HG03460 (cell line): Measurements from ENCODE around the gene SATB2.

Source experiments
- ATAC-seq: cut with Tn5 transposase; IDR thresholded peaks from one replicate; pipeline ENCODE4 v1.9.1; 2021; ENCODE audit not compliant: unreplicated experiment

Gene SATB2

DNA sequence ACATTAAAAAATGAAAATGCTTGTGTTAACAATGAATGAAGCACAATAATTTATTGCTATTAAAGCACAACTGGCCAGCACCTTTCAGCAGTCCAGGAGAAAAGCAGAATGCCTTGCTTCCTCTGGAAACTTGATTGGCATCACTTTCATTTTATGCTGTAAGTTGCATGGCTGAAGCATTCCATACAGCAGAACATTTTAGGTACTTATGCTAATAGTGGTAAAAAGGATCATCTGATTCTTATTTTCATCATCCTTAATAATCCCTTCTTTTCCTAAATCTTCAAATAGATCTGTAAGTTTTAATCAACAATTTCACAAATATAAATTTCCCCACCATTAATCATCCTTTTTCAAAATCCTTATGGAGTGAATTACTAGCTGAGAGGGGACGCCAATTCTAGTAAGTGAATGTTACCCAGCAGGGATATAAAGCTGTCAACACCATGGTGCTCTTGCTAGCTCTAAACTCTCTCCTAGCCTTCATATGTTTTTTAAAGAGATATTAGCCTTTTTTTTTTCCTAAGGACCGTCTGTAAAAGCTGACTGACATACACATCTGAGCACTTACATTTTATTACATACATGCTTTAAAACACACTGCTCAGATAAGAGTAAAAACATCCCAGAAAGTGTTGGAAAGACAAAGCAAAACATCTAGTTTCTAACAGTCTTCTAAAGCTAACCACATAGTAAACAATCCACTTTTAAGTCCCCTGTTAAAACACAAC, 5.3 kb downstream of the SATB2 start:
- ATAC-seq = no peak

DNA sequence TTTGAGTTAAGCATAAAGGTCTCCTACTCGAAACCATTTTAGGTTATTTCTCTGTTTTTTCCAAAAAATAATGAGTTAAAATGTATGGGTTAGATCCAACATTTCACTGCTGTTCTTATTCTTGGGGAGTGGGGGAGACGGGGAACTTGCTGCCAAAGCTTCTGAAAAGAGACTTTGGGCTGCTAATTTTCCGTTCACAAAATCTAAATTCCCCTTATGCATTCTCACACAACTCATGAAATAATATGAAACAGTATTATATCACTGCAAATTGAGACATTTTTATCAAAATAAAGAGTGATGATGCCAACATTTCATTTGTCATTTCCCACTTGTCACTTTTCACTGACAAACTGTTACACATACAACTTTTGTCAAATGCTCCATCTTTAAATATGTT, 7.8 kb downstream of the SATB2 start:
- ATAC-seq = no peak

DNA sequence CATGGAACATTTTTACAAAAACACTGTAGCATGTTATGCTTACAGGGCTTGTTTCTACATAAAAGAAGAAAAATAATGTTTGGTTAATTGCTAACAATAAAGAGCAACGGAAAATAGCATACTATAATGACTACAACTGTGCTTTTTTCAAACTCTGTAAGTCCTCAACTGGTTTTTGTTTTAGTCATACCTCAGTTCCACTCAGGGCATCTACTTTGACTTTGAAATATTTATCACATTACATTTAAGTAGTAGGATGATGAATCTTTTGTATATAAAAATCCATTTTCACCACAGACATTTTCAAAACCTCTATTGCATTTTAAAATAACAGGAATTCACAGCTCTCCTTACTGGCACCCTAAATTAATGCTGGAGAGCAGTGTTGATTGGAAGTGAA, 8.3 kb downstream of the SATB2 start:
- no peak for ATAC-seq

DNA sequence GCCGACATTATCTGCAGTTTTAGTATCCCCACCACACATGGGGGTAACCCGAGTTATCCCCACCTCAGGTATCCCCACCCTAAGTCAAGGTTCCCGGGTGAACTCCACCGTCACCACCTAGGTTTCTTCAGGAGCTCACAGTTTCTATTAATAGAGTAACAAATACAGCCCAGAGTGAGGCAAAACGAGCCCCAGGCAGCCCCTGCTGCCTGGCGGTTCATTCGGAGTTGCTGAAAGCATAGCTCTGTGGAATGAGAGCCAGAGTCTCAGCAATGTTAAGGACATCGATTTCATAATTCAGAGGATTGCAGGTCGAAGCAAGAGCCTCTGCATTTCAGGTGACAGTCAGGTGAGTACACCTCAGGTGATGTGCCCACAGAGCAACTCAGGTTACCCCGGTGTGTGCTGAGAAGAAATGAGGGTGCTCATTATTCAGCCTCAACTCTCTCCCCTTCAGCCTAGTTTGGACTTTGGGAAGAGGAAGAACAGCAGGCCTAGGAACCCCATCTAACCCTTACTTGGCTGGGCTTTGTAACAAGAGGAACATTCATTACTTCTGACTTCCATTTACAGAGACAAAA, 10.7 kb downstream of the SATB2 start:
- ATAC-seq = no peak

DNA sequence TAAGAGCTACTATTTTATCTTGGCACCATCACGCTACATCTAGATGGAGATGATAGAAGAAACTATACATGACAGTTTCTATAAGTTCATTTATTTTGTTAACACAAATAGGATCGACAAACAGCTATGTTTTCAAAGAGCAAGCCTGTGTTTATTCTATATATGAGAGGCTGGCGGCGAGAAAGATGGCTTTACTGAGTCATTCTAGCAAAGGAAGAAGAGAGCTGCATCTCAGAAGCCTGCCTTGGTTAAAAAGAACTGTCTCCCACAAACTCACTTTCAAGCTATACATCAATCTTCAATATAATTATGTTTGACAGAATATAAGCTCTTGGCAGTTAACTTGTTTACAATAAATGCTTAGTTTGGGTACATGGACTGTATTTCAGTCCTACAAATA, 13.0 kb downstream of the SATB2 start:
- ATAC-seq = no peak

DNA sequence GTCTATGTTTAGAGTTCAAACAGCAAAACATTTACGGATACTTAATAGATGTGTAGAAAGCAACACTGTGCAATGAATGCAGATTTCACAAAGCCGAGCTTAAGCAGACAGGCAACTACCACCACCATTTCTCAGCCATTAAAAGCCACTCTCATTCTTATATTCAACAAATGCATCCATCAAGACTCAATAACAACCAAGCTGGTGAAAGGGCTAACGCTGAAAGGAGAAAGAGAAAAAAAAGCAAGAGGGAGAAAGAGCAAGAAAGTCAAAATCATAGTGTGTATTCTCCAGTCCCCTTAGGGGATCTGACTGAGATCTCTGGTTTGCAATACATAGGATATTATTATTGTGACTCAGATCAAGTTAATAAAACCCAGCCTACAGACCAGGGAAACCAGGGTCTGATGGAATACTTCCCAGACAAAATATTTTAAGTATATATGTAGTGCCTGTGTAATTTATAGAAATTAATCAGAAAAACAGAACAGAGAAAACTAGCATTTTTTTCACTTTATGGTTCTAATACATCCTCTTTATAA, 14.1 kb downstream of the SATB2 start:
- ATAC-seq = no peak

DNA sequence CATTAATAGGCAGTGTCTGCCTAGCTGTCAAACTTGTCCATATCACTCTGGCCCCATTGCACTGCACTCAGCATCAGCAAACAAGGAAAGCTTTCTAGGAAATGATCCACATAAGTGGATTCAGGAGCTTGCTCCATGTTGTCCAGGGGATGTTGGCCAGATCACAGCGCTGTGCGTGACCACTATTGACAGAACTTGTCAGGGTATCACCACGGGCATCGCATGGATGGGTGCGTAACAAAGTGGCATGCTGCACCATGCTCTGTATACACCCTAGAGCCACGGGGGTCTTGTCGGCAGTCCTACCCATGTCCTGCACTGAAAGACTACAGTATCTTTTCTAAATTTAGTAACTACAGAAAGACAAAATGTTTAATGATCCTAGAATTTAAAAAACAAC, 15.6 kb downstream of the SATB2 start:
- ATAC-seq = no peak

DNA sequence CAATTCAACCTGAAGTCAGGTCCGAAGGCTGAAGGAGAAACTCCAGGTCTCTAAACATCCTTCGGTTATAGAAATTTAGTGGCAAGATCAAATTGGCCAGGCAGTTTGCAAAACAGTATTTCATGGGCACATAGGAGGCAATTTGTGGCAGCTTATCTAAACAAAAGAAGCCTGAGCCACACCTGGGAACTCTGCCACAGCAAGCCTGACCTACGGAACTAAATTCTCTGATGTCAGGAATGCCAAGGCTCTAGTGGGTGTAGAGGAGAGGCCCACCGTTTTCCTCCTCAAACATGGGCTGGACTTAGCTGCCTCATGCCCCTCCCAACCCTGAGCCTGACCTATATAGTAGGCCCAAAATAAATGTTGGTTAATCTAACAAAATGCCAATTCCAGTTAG, 16.0 kb downstream of the SATB2 start:
- no peak for ATAC-seq

DNA sequence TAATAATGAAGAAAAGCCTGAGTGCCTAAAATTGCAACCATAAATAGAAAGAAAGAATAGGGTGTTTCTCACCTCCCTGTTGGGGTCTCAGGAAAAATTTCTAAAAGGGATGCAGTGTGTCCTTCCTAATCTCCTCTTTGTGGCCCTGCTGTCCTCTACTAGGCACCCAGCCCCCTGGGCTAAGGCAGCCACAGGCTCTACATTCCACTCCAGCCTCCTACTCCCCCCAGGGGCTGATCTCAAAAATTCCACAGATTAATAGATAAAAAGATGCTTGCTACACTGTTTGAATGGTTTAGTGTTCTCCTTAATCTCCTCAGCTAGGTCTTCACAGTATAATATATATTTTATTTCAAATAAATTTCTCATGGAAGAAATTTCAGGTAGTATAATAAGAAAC, 17.6 kb downstream of the SATB2 start:
- ATAC-seq = no peak

DNA sequence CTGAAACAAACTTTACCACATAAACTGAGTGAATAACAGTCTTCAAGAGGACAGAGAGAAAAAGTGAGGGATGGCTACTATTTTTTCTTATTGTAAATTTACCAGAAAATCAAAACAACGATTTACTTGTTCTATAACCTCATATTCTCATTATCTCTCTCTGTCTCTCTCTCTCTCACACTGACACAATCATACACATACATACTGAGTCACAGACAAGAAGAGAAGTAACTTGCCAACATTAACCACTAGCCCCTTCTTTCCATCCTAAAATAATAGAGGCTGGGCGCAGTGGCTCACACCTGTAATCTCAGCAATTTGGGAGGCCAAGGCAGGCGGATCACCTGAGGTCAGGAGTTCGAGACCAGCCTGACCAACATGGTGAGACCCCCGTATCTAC, 18.2 kb downstream of the SATB2 start:
- ATAC-seq = no peak

DNA sequence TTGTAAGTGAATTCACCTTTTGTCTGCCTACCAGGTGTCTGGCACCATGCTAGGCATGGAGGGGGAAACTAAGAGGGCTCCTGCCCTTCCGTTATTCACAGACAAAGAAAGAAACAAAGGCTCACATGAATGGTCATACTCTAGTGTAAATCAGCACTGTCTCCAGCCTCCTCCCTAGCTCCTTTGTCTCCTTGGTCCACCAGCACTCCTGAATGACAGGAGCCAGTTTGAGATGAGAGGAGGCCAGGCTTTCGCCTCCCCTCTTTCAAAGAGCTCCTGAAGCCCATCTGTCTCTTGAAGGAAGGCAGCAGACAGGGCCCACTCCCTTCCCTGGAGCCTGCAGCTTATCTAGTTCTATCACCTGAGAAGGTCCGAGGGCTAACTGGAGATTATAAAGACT, 18.7 kb downstream of the SATB2 start:
- no peak for ATAC-seq

DNA sequence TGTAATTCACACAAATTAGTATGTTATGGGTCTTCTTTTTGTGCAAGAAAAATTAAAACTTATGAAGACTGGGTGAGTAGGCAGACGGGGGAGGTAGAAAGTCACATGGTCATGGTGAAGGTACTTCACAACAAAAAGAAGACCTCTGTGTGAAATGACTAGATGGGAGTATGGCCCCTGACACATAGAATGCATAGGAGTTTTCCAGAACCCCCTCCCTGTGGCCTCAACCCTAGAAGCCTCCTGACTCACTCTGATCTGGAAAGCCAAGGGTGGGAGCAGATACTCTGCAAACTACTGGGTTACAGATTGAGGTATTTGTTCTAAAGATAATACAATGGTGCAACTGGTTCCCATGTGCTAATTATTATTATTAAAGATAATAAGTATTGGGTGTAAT, 23.2 kb downstream of the SATB2 start:
- ATAC-seq = no peak

DNA sequence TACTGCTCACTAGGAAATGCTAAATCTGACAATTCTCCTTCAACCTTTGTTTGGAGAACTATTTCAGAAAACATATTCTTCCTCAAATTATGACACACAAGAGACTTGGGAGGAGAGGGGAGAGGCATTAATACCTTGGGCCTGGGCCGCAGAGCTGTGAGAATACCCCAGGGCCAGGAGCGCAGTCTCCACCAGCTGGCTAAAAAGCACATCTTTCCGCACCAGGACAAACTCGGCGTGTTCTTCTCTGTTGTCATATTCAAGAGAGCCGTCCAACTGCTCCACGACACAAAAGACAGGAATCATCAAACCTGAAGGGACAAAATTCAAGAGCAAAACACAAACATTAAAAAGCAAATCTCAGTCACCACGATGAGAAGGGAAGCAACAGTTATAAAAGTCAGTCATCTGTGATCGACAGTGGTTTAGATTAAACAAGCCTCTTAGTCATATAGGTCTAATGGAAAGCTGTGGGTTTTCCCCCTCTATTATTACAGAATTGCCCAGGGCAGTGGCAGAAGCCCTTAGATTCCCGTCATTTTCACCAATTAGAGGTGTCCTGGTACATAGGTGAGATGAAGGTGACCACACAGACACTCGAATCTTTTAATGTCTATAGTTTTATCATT, 24.4 kb downstream of the SATB2 start:
- ATAC-seq = no peak

DNA sequence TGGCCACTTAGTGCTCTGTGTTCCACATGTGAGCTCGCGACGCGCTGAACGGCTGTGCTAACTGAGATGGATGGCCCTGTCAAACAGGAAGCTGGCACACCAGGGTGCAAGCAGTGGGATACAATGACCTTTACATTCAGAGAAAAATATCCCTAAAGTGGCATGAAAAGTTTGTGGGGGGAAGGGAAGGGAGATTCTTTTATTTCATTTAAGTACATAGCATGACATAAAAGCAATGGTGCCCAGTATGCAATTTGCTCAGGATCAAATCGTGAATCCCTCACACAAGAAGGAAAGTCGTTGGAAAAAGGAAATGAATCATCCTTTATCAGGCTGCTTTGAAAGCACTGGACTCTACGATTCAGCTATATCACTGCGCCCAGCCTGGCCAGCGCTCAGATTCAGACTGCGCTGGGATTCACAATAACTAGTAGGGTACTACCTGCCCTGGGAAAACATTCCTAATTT, 26.0 kb downstream of the SATB2 start:
- ATAC-seq = no peak

DNA sequence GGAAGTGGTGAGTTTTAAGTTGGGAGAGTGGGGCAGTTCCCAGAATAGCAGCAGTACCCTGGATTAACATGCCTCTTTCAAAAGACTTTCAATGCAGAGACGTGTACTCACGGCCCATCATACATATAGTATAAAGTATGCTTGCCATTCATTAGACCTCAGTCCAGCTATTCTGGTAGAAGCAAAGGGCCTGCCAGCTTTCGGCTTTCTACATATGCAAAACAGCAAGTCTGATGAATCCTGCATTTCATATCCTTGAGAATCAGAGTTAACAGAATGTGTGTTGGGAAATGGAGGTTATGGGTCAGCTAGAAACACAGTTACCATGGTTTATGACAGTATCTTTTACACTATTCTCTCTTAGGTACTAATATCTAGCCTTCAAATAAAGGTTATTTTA, 27.5 kb downstream of the SATB2 start:
- no peak for ATAC-seq

DNA sequence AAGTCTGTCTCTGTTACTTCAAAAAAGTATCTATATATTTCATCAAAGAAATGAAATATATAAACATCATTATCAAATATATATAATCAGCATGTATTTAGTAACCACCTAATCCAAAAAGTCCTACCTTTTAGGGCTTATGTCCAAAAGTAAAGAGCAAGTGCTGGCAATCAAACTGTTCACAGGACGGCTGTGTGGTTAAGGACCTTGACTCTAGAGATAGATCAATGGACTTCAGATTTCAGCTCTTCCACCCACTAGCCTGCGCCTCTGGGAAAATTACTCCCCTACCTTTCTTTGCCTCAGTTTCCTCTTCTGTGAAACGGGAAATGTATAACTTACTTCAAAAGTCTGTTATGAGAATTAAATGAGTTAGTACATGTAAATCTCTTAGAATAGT, 29.4 kb downstream of the SATB2 start:
- ATAC-seq = no peak

DNA sequence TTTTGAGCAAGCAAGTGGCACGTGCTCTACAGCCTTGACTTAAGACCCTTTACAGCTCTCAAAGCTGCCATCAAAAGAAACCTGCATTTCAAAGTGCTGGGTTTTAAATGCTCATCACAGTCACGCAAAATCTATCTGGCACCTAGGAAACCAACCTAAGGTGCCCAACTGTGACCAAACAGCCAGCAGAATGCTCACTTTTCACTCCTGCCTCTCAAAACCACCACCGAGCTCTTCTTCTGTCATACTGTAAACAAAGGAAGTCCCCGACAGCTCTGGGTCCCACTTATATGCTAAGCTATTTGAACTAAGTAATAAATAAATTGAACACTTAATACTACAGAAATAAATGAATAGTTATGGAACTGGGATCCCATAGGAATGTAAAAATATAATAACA, 33.6 kb downstream of the SATB2 start:
- ATAC-seq = no peak

DNA sequence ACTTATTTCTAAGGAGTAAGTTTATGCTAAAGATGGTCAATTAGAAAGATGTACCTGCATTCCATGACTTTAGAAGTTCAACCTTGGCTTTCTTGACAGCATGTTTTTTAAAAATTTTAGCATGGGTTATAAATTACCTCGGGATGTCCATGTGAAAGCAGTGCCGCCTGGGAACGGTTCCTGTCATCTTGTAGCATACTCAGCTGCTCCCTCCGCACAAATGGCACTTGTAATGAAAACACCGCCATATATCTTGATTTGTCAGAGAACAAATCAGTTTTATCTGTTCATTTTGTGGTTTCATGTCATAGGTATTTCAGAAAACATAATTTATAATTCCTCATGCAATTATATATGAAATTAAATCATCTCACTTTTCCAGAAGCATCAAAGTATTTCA, 38.3 kb downstream of the SATB2 start:
- no peak for ATAC-seq

DNA sequence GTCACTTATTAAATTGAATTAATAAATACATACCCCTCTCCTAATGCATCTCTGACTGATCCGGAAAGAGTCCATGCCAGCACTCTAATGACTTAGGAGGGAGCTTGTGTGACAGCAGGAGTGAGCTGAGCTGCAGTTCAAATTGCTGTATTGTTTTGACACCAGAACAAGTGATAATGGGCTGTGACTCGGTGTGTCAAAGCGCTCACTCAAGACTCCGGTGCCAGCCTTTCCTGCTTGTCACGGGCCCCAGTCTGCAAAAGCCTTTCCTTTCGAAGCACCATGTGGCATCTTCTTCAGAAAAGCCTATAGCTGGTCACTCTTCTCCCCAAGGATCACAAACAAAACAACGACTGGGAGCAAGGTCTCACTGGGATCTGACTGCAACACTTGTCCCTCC, 43.3 kb downstream of the SATB2 start:
- no peak for ATAC-seq

DNA sequence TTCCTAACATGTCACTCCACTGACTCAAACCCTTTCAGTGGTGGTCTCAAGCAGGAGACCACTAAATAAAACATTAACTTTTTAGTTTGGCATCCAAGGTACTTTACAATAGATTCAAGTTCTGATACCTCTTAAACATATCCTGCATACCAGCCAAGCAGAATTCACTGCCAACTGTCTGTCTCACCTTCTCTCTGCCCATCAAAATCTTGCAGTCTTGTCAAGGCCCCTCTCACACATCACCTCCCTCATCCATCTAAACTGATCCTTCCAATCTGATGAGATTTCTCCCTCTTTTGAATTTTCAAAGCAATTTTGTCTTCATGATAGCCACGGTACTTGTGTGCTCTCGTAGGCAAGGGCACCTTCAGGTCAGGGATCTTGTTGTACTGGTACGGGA, 43.7 kb downstream of the SATB2 start:
- no peak for ATAC-seq

DNA sequence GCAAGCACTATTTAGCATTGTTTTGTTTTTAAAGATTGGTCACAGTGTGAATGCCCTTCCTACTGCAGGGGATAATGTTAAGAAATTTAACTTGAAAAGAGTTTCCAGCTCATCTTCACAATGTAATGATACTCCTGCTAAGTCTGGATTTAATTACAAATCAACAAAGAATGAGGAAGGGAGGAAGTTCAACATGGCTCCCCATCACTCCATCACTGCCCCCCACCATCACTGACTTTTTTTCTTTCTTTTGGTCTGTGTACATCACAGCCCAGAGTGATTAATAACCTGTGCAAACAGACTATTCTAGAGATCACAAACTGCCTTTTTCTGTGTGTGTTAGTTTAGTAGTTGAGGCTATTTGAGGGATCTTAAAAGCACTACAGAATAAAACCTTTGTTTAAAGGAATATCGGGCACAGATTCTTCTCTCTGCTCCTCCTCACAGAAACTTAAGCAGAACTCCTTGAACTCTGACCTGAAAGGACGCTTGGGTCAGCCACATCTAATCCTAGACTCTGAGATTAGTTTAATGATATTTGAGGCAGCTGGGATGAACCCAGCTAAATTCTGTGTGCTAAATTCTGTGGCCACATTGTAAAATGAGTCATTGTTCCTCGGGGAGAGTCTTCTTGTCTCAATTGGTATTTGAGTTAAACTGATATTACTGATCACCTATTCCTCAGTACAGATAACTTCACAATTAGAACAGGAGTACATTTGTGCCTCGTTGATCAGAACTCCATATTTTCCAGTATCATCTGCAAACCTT, 47.8 kb downstream of the SATB2 start:
- no peak for ATAC-seq

DNA sequence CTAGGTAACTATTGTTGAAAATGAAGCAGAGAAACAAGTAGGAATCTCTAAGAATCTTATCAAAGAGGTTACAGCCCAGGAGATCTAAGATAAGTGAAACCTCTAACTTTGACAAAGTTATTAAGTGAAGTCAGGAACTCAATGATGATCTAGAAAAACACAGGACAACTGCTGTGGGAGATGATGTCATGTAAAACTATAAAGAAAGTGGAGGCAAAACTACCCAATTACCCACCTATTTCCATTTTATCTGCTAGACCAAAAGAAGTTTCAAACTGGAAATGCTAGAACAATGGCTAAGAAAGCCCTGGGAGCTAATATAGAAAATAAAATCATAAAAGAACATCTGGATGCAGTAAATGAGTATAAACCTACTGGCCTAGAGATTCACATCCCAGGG, 50.3 kb downstream of the SATB2 start:
- no peak for ATAC-seq
